T-helper 2 cell (primary cell): Measurements from ENCODE around the gene RGS9.

Experiments
- DNase-seq, 5 experiments: peaks; one replicate each; pipeline versions ENCODE4 v3.0.0 to v3.0.0-alpha.2; 2012 to 2022

The RGS9 gene

DNA sequence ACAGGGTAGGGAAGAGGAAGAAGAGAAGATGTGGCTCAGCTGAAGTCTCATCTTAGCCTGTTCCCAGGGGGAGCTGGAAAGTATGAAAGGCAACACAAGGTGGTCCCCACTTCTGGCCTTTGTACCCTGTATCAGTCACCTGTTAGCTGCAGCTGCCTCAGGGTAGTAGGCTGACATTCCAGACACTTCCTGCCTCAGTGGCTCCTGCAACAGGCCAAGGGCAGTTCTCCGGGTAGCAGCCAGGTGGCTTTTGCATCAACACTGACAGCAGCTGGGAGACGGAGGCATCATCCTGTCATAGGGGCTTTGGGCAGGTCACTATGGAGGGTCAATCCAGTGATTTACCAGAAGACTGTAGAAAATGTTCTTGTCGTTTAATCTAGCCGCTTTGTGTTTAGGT lies 124.0 kb downstream of the RGS9 start:
- no peak for DNase-seq

DNA sequence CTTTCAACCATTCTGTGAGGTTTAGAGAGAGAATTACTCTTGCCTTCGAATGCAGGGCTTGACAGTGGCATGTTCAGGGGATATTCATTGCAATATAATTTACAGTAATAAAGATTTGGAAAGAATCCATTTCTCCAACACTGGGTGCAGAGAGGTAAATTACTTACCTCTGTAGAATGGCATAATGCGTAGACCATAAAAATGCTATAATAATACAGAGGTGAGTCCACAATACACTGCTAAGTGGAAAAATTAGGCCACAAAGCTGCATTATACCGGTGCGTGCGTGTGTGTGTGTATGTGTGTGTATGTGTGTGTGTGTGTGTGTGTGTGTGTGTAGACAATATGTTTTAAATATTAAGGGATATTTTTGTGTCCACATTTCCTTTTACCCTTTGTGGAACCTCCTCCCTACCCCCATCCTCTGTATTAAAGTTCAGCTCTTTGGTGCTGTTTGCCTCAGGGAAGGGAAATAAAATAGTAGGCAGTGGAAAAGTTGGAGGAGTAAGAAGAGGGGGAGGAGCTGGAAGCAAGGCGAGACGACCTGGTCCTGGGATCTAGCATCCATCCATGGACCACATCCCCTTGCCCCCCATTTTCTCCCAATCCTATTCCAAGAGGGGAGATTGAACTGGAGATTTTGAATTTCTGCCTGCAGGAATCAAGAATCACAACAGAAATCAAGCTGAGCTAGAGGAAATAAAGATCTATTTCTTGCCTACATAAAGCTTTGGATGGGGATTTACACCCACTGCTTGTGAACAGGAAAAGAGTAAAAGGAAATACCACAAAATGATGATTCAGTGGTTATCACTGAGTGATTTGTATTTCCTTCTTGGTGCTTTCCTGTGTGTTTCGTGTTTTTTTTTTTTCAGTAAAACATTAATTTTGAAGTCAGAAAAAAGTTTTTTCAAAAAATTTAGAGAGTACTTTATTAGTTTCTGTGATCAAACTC lies 124.8 kb downstream of the RGS9 start:
- peak in 1 of 5 experiments; percentile 78 for DNase-seq

- DNase-seq, result peak in 1 of 5 experiments; percentile 63
These were observed 128.1 kb downstream of the RGS9 start for GRCh38 chr17:65265276-65265675.

DNA sequence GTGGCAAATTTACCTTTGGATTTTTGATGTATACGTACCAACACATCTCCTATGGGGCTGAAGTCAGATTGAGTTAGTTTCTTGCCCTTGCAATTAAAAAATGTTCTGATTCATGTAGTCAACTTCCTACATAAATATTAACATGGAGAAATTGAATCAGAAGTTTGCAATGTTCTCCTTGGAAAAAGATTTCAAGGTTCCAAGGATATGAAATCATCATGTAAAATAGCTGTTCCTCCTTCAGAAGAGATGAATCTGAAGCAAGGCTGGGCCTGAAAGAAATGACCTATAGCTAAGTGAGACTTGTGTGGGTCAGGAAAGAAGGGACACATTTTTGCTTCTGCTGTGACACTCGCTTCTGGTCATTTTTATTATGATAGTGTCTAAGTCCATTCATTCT lies 131.7 kb downstream of the RGS9 start:
- no peak for DNase-seq

DNA sequence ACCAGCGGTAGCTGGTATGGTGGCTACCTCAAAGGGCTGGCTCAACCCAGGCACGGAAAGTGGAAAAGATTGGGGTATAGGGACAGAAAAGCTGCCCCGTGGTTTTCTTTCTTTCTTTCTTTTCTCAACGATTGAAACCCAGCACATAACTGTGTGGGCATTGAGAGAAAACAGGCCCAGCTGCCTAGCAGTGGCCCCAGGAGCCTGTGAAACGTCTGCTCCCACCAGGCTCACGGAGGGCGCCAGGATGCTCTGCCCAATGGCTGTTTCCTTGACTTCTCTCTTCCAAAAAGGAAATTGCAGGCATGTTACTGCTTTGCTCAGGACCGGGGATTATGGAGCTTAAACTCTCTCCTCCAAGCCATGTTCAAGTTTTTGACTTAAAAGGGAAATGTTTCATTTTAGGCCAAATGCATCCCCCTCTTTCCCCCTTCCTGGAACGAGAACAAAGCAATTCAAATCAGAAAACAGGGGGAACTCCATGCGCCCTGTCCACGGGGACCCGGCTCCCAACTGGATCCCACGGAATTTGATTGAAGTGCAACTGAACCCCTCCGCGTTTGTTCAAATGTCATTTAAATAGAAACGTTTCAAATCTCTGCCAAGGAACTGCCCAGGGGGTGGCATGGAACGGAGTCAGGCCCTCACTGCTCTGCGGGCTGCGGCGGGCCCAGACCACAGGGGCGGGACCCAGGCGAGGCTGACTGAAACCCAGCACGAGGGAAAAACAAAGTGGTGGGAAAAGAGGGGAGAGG lies 133.5 kb downstream of the RGS9 start:
- DNase-seq, result no peak

- DNase-seq, result no peak
These were observed 134.1 kb downstream of the RGS9 start for GRCh38 chr17:65271296-65271695.
